ENCODE measurements around the gene DQX1. TPM values are rescaled to one million over a fixed set of nuclear protein-coding genes. Genes with fewer than 3 reads are reported as not detected.
A peak's percentile ranks its signal among the peaks of the same experiment; 100 is the strongest.

Gene DQX1
- total RNA-seq, 2 experiments from 2014 or later = 0.33 to 0.45 TPM

DNA sequence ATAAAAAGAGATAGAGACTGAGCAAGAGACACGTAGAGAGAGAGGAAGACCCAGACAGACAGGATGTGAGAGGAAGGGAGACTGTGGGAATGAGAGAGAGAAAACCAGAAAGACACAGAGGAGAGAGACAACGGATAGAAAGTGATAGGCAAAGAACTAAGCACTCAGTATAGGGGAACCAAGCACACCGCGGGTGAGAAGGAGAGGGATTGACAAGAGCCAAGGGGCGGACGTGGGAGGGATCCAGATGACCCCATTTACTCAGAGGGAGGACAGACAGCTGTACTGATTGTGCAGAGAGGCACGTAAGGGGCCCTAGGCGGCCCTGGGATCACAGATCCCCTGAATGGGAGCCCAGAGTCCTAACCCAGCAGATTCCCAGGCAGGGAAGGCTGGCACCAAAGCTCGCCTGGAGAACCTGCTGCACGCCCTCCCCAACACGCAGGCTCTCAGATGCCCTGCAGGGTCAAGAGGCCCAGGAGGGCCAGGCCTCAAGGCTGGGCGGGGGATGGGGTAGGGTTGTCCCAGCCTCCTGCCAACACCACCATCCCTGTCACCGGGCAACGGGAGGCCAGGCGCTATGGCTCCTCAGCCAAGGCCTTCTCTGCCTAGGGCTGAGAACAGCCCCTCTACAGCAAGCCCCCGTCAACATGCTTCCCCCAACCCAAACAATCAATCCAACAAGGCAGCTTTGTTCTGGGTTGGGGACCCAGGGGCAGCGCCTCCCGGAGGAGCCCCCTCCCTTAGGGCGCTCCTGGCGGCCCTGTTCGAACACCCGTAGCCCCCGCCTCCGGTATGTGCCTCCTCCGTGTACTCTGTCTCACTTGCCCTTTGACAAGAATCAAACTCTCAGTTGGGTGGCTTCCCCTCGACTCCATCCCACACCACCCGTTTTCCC lies 27.1 kb upstream of the DQX1 start:
- H3K9me3 Mint-ChIP-seq = no peaks in the 10 kb centered on the region
- CTCF ChIA-PET = no interaction called here
- peaks cover 15% of the 10 kb centered on the region for H3K36me3 Mint-ChIP-seq (ENCODE audit: low read depth)
- H3K27me3 Mint-ChIP-seq = peaks cover 24% of the 10 kb centered on the region
- POLR2A ChIA-PET = interaction anchor here (0.6 to 4.5 kb wide), 9 partner anchors 18 to 286 kb away, joined by 3 to 27 read pairs (median 3); partner anchors contain the start of genes AUP1, HTRA2, INO80B and PCGF1
- H3K4me3 Mint-ChIP-seq = peak overlapping the region; percentile 63
- DNase-seq = no peak
- peak overlapping the region; percentile 71 for H3K27ac Mint-ChIP-seq
- H3K4me1 Mint-ChIP-seq = peaks cover 25% of the 10 kb centered on the region

DNA sequence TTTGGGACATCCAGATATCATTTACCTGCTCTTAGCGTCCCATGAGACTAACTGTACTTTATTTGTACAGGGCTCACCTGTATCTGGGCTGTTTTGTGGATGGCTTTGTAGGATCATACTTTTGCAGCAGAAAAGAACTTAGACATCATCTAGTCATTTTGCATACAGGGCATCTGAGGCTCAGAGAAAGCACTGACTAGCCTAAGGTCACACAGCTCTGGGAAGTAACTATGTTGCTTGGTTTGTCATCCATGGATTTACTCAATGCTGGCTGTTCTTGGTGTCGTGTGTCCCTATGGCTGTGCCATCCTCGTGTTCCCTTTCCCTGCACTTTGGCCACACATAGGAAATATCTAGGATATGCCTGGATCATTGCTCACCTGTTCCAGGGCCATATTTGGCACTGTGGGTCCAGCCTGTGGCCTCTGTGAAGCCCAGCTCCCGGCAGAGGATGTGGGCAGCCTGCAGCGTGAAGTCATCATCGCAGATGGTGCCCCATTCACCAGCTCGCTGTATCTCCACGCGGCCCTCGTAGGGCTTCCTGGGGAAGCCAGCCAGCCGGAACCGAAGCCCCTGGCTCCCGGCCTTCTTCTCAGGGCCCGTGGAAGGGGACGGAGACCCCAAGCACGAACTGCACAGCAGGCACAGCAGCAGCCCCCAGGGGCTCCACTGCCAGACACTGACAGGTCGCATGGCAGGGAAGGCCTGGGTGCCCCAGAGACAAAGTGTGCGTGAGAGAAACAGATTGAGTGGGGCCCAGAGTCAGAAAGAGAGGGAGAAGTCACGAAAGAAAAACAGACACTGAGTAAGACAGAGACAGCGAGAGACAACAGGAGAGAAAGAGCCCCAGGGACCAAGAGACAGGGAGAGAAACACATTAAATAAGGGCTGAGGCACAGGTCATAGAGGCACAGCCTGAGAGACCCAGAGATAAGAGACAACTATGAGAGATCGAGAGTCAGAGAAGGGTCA lies 26.2 kb upstream of the DQX1 start:
- CTCF ChIA-PET = interaction anchor here (0.8 to 2.3 kb wide), 3 partner anchors 21 to 36 kb away, joined by 3 to 6 read pairs (median 3); no protein-coding TSS in a partner anchor
- Mint-ChIP-seq H3K27me3 (peaks cover 32% of the 10 kb centered on the region), H3K27ac (no peak overlapping the region), H3K36me3 (ENCODE audit: low read depth) (peaks cover 12% of the 10 kb centered on the region), H3K4me3 (peak overlapping the region; percentile 20), H3K9me3 (no peaks in the 10 kb centered on the region), H3K4me1 (peaks cover 26% of the 10 kb centered on the region)
- no peak for DNase-seq
- POLR2A ChIA-PET = interaction anchor here (1.3 to 4.5 kb wide), 3 partner anchors 22 to 80 kb away, joined by 3 to 27 read pairs (median 4); partner anchors contain the start of genes AUP1, HTRA2 and MRPL53

DNA sequence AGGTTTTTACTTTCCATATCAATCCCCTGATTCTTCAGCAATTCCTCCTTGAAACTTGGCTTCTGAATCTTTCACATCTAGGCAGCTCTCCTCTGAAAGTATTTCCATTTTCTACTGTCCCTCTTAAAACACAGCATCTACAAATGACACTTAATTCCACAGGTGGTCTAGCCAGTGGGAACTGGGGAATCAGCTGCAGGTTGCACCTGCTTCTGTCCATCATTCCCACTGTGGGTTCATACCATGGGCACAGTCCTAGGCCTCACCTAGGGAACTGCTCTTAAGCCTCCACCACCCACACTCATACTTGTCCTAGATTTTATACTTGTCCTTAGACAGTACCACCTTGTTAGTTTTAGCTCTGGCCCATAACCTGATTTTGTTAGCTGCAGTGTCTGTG lies 25.5 kb upstream of the DQX1 start:
- peaks cover 34% of the 10 kb centered on the region for H3K27me3 Mint-ChIP-seq
- DNase-seq = no peak
- ChIA-PET CTCF (interaction anchor here (0.8 to 2.3 kb wide), 4 partner anchors 20 to 160 kb away, joined by 3 to 6 read pairs (median 3); no protein-coding TSS in a partner anchor), POLR2A (interaction anchor here (1.3 to 4.5 kb wide), 3 partner anchors 21 to 79 kb away, joined by 3 to 27 read pairs (median 4); partner anchors contain the start of genes AUP1, HTRA2 and MRPL53)
- H3K9me3 Mint-ChIP-seq = no peaks in the 10 kb centered on the region
- H3K4me3 Mint-ChIP-seq = no peak overlapping the region
- H3K4me1 Mint-ChIP-seq = peaks cover 25% of the 10 kb centered on the region
- H3K36me3 Mint-ChIP-seq (ENCODE audit: low read depth) = peaks cover 5% of the 10 kb centered on the region
- H3K27ac Mint-ChIP-seq = no peak overlapping the region

DNA sequence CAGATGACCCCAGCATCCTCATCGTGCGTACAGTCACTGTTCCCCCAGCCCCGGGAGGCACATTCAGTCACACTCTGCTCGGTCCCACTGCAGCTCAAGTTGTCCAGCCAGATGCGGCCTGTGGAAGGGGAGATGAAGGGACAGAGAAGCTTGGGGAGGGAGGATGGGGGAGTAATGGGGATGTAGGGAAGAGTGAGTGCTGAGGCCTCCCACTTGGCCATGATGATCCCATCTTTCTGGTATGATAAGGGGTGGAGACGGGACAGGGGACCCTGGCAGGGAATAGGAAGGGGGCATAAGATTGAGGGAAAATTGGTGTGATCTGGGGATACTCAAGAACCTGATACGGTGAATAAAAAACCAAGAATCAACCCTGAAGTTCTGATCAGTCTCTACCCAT lies 24.2 kb upstream of the DQX1 start:
- peak; percentile 11 for DNase-seq
- H3K4me3 Mint-ChIP-seq = no peak overlapping the region
- H3K9me3 Mint-ChIP-seq = no peaks in the 10 kb centered on the region
- CTCF ChIA-PET = interaction anchor here (0.9 to 2.3 kb wide), 2 partner anchors 19 to 158 kb away, joined by 3 to 6 read pairs; no protein-coding TSS in a partner anchor
- peaks cover 46% of the 10 kb centered on the region for H3K27me3 Mint-ChIP-seq
- H3K36me3 Mint-ChIP-seq (ENCODE audit: low read depth) = no peaks in the 10 kb centered on the region
- H3K4me1 Mint-ChIP-seq = peaks cover 17% of the 10 kb centered on the region
- POLR2A ChIA-PET = interaction anchor here (0.9 to 1.7 kb wide), 2 partner anchors 35 to 91 kb away, joined by 3 to 6 read pairs; partner anchors contain the start of gene WBP1
- H3K27ac Mint-ChIP-seq = no peak overlapping the region

DNA sequence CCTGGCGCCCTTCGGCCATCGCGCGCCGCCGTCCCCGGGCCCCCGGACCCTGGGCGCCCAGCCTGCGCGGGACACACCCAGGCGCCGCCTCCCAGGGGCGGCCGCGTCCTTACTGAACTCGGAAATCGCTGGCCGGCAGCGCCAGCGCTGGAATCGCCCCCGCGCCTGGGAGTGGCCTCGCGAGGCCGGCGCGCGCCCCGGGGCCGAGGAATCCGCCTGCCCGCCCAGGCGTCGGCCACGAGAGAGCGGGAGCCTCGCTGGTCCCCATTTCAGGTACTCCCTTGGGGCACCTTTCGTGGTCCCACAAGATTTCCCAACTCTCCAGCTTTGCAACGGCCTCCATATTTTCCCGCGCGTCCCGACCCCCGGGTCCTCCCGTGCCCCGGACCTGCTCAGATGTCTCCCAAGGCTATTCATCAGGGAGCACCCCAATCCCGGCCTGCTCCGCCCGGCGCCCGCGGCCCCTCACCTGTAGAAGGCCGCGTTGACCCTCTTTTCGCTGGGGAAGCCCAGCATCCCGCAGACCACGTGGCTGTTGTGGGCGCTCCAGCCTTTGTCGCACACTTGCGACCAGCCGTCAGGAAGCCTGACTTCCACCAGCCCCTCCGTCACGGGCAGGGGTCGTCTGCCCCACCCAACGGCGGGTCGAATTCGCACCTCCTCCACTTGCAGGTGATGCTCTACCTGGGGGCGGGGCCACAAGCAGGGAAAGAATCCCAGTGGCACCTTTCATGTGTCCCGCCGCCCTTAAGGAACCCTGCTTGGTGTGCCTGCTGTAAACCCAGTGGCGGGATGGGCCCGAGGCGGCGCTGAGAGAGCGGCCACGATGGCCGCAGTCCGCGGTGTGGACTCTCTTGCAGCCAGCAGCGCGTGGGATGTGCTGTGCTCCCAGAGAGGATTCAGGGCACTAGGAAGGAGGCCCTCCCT lies 23.1 kb upstream of the DQX1 start:
- no peak for DNase-seq
- CTCF ChIA-PET = no interaction called here
- no peak overlapping the region for H3K27ac Mint-ChIP-seq
- H3K4me1 Mint-ChIP-seq = peaks cover 17% of the 10 kb centered on the region
- POLR2A ChIA-PET = interaction anchor here (0.9 to 1.7 kb wide), 3 partner anchors 20 to 90 kb away, joined by 3 to 6 read pairs (median 4); partner anchors contain the start of genes AUP1, HTRA2 and WBP1
- no peaks in the 10 kb centered on the region for H3K36me3 Mint-ChIP-seq (ENCODE audit: low read depth)
- peak overlapping the region; percentile 51 for H3K4me3 Mint-ChIP-seq
- no peaks in the 10 kb centered on the region for H3K9me3 Mint-ChIP-seq
- peaks cover 57% of the 10 kb centered on the region for H3K27me3 Mint-ChIP-seq

DNA sequence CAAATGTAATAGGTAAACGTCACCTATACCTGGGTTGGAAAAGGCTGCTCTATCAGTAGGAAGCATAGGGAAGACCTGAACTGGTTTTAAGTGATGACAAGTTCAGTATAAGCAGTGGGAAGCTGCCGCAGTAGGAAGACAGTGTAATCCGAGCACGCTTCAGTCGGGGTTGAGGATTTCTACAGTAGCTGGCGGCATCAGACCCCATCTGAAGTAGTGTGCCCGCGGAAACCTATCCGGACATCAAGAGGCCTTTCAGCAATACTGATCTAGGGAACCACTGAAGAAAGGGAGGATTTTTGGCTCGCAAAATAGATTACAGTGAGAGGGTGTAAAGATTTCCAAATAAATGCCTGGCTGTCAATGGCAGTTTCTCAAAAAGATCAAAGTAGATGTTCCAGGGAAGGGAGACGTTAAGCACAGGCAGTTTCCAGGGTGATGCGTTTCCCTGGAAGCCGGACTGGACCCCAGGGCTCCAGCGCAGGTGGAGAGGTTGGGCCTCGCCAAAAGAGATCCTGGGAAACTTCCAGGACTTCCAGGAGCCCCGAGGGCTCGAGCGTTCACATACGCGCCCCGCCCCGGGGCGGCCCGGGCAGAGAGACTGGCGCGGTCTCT lies 22.4 kb upstream of the DQX1 start:
- CTCF ChIA-PET = no interaction called here
- H3K4me3 Mint-ChIP-seq = peak overlapping the region; percentile 66
- POLR2A ChIA-PET = interaction anchor here (1.4 kb wide), 1 partner anchor 19 kb away, joined by 4 read pairs; the partner anchor contains the start of genes AUP1 and HTRA2
- peaks cover 13% of the 10 kb centered on the region for H3K4me1 Mint-ChIP-seq
- H3K27me3 Mint-ChIP-seq = peaks cover 57% of the 10 kb centered on the region
- H3K36me3 Mint-ChIP-seq (ENCODE audit: low read depth) = no peaks in the 10 kb centered on the region
- no peaks in the 10 kb centered on the region for H3K9me3 Mint-ChIP-seq
- DNase-seq = no peak
- no peak overlapping the region for H3K27ac Mint-ChIP-seq

DNA sequence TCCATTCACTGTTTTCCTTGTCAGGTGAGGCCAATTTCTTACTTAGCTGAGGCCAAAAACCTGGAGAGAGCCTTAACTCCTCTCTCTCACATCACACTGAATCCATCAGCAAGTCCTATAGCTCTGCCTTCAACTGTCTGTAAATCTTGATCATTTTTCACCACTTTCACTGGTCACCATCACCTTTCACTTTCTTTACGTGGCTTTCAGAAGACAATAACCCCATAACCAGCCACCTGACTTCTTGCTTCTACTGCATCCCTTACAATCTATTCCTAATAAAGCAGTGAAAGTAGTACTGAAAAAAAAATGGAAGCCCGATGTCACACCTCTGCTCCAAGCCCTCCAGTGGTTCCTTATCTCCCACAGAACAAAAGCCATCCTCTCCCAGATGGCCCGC lies 20.0 kb upstream of the DQX1 start:
- ChIA-PET CTCF (interaction anchor here (0.5 to 2.4 kb wide), 5 partner anchors 13 to 96 kb away, joined by 3 to 8 read pairs (median 6); no protein-coding TSS in a partner anchor), POLR2A (interaction anchor here (0.9 kb wide), 1 partner anchor 20 kb away, joined by 3 read pairs; no protein-coding TSS in a partner anchor)
- Mint-ChIP-seq H3K27me3 (peaks cover 62% of the 10 kb centered on the region), H3K4me3 (no peak overlapping the region), H3K36me3 (ENCODE audit: low read depth) (no peaks in the 10 kb centered on the region), H3K9me3 (no peaks in the 10 kb centered on the region), H3K27ac (no peak overlapping the region), H3K4me1 (peaks cover 8% of the 10 kb centered on the region)
- no peak for DNase-seq

DNA sequence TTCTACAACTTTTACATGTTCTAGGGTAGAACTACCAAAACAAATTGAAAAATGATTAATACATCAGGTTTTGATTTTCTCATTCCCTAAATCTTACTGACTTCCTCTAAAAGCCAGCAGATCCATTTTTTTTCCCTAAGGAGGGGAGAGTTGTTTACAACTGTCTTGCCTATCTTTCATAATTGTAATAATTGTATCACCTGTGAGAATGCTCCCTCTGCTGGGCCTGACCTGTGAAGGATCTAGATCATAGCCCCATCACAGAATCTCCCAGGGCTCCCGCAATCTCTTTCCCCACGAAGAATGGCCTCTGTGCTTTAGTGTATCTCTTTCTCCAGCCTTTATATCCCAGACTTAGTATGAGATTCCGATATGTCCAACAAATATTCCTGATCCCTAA lies 18.6 kb upstream of the DQX1 start:
- ChIA-PET CTCF (interaction anchor here (0.9 to 2.4 kb wide), 5 partner anchors 12 to 44 kb away, joined by 3 to 8 read pairs (median 6); no protein-coding TSS in a partner anchor), POLR2A (interaction anchor here (0.6 to 1.2 kb wide), 3 partner anchors 41 to 120 kb away, joined by 3 to 4 read pairs (median 3); partner anchors contain the start of genes CCDC142 and TTC31)
- DNase-seq = no peak

DNA sequence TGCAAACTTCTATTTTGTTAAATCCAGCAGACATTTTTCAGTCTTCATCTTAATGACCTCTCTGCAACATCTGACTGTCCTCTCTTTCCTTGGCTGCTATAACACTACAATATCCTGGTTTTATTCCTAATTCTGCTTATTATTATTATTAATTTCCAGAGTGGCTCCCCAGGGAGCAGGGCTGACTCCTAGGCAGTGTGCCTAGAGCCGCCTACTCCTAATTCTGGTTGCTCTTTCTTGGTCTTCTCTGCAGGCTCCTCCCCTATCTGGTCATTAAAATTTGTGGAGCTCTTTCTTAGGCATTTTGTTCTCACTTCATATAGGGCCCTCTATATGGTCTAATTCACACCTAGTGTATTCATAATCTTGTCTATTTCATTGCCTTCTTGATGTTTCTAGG lies 16.9 kb upstream of the DQX1 start:
- peaks cover 55% of the 10 kb centered on the region for H3K27me3 Mint-ChIP-seq
- H3K36me3 Mint-ChIP-seq (ENCODE audit: low read depth) = no peaks in the 10 kb centered on the region
- peaks cover 13% of the 10 kb centered on the region for H3K4me1 Mint-ChIP-seq
- DNase-seq = no peak
- H3K4me3 Mint-ChIP-seq = no peak overlapping the region
- POLR2A ChIA-PET = no interaction called here
- CTCF ChIA-PET = interaction anchor here (0.7 to 1.0 kb wide), 2 partner anchors 45 to 364 kb away, joined by 3 to 7 read pairs; no protein-coding TSS in a partner anchor
- no peaks in the 10 kb centered on the region for H3K9me3 Mint-ChIP-seq
- H3K27ac Mint-ChIP-seq = no peak overlapping the region

More for the DNA sequence above, 18.6 kb upstream of the DQX1 start:
- Mint-ChIP-seq H3K4me3 (no peak overlapping the region), H3K4me1 (peaks cover 9% of the 10 kb centered on the region), H3K9me3 (no peaks in the 10 kb centered on the region), H3K27ac (no peak overlapping the region), H3K27me3 (peaks cover 54% of the 10 kb centered on the region), H3K36me3 (ENCODE audit: low read depth) (no peaks in the 10 kb centered on the region)

DNA sequence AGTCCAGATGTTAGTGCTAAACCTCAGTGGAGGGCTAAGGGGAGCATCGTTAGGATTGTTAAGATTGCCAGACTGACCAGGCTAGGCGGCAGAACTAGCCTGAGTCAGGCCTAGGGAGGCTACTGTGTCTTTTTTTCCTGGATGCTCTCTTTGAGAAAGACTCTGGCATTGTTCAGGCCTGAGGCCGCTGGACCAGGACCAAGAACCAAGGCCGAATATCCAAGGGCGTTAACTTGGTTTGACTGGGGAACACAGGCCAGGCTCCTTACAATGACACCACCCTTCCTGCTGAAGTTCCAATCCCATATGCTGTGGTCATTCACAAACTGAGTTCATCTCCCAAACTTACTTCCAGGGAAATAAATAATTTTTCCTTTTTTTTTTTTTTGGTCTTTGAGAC lies 14.3 kb upstream of the DQX1 start:
- POLR2A ChIA-PET = no interaction called here
- H3K4me1 Mint-ChIP-seq = peaks cover 12% of the 10 kb centered on the region
- no peak overlapping the region for H3K27ac Mint-ChIP-seq
- peaks cover 46% of the 10 kb centered on the region for H3K27me3 Mint-ChIP-seq
- H3K4me3 Mint-ChIP-seq = no peak overlapping the region
- no peaks in the 10 kb centered on the region for H3K36me3 Mint-ChIP-seq (ENCODE audit: low read depth)
- CTCF ChIA-PET = interaction anchor here (0.6 to 1.3 kb wide), 3 partner anchors 47 to 465 kb away, joined by 3 to 6 read pairs (median 3); no protein-coding TSS in a partner anchor
- no peaks in the 10 kb centered on the region for H3K9me3 Mint-ChIP-seq
- DNase-seq = no peak

DNA sequence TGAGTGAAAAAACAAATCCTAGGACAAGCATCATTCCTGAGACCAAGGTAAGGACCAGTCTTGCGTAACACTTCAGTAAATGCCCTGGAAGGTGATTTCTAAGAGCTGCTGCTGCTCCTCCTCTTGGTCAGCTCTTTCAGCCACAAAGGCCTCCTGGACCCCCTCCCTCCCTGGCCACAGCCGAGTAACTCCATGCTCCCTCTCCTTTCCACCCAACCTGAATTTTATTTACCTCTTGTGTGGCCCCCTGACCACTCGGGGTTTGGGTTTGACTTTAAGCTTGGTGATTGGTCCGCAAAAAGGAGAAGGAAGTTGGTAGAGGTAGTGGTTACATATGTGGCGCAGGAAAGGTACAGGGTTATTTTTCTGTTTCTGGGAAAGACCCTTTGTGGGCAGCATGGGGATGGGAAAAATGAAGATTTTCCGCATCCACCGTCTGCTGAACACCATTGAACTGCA lies 12.9 kb upstream of the DQX1 start:
- POLR2A ChIA-PET = interaction anchor here (1.1 to 2.5 kb wide), 2 partner anchors 8 to 10 kb away, joined by 3 to 6 read pairs; partner anchors contain the start of genes AUP1 and HTRA2
- DNase-seq = no peak
- Mint-ChIP-seq H3K27me3 (peaks cover 35% of the 10 kb centered on the region), H3K4me1 (peaks cover 12% of the 10 kb centered on the region), H3K4me3 (no peak overlapping the region), H3K27ac (no peak overlapping the region), H3K36me3 (ENCODE audit: low read depth) (no peaks in the 10 kb centered on the region), H3K9me3 (no peaks in the 10 kb centered on the region)
- CTCF ChIA-PET = interaction anchor here (1.0 kb wide), 1 partner anchor 285 kb away, joined by 3 read pairs; no protein-coding TSS in a partner anchor
